Liver (tissue), 9 donors: ENCODE measurements around the gene PEAK1. TPM values are rescaled to one million over a fixed set of nuclear protein-coding genes. Genes with fewer than 3 reads are reported as not detected.

Experiments
- DNase-seq: peaks from one replicate; pipeline ENCODE4 v3.0.0-alpha.2; 2017; ENCODE audit warnings: low spot score
- H3K27ac ChIP-seq, 2 donors: one replicate each; pipeline ENCODE4 v1.7.0; 2013; ENCODE audit warnings: inconsistent platforms in 2 of 2, low read length in 2 of 2, control low read depth in 1 of 2, low read depth in 1 of 2, mild to moderate bottlenecking in 1 of 2
- H3K27me3 ChIP-seq, 4 donors: one replicate each; pipeline versions ENCODE4 v1.6.1 to v1.7.0; 2013; ENCODE audit warnings: low read length in 3 of 4, inconsistent platforms in 1 of 4, mild to moderate bottlenecking in 1 of 4, moderate library complexity in 1 of 4; ENCODE audit not compliant: control insufficient read depth in 4 of 4, insufficient read depth in 4 of 4
- H3K36me3 ChIP-seq, 4 donors: one replicate each; pipeline versions ENCODE4 v1.6.1 to v1.7.0; 2013; ENCODE audit warnings: low read length in 3 of 4, mild to moderate bottlenecking in 3 of 4, low read depth in 1 of 4, moderate library complexity in 1 of 4; ENCODE audit not compliant: control insufficient read depth in 4 of 4, insufficient read depth in 3 of 4
- H3K4me1 ChIP-seq, 4 donors: one replicate each; pipeline versions ENCODE4 v1.6.1 to v1.7.0; 2013; ENCODE audit warnings: low read length in 3 of 4, mild to moderate bottlenecking in 3 of 4, moderate library complexity in 1 of 4; ENCODE audit not compliant: control insufficient read depth in 4 of 4, insufficient read depth in 4 of 4
- H3K4me3 ChIP-seq, 3 donors: one replicate each; pipeline versions ENCODE4 v1.6.1 to v1.7.0; 2013; ENCODE audit warnings: low read length in 3 of 3, control low read depth in 1 of 3, low read depth in 1 of 3, mild to moderate bottlenecking in 1 of 3
- H3K9ac ChIP-seq, 2 donors: one replicate each; pipeline ENCODE4 v1.7.0; 2013; ENCODE audit warnings: low read length in 2 of 2, mild to moderate bottlenecking in 2 of 2, moderate library complexity in 2 of 2, control low read depth in 1 of 2, low read depth in 1 of 2
- H3K9me3 ChIP-seq, 4 donors: one replicate each; pipeline versions ENCODE4 v1.6.1 to v1.7.0; 2013; ENCODE audit warnings: low read length in 3 of 4; ENCODE audit not compliant: control insufficient read depth in 4 of 4
- CTCF ChIP-seq: fragments of 150-350 bp; IDR thresholded peaks from 2 replicates; pipeline ENCODE4 v1.5.1; 2017; ENCODE audit warnings: improper control_type of control experiment, low read depth, low read length; ENCODE audit not compliant: missing input control
- EGR1 ChIP-seq, 2 donors: IDR thresholded peaks; 2 replicates each; pipeline ENCODE4 v1.6.1; 2016 to 2018; ENCODE audit warnings: antibody characterized with exemption in 2 of 2, low read depth in 2 of 2
- FOXA1 ChIP-seq: IDR thresholded peaks from 2 replicates; pipeline ENCODE4 v1.6.1; 2016; ENCODE audit warnings: antibody characterized with exemption
- FOXA2 ChIP-seq: IDR thresholded peaks from 2 replicates; pipeline ENCODE4 v1.6.1; 2016; ENCODE audit warnings: antibody characterized with exemption
- GABPA ChIP-seq, 2 donors: IDR thresholded peaks in 1 of 2; conservative IDR thresholded peaks in 1 of 2; 2 replicates each; pipeline ENCODE4 v1.6.1; 2016; ENCODE audit warnings: antibody characterized with exemption in 2 of 2, mild to moderate bottlenecking in 1 of 2, moderate library complexity in 1 of 2
- HNF4A ChIP-seq, 2 donors: conservative IDR thresholded peaks; 2 replicates each; pipeline ENCODE4 v1.6.1; 2016; ENCODE audit warnings: antibody characterized with exemption in 2 of 2, mild to moderate bottlenecking in 2 of 2
- HNF4G ChIP-seq: IDR thresholded peaks from 2 replicates; pipeline ENCODE4 v1.6.1; 2016; ENCODE audit warnings: antibody characterized with exemption
- JUND ChIP-seq, 2 donors: IDR thresholded peaks; 2 replicates each; pipeline ENCODE4 v1.6.1; 2016; ENCODE audit warnings: antibody characterized with exemption in 2 of 2
- NR2F2 ChIP-seq: IDR thresholded peaks from 2 replicates; pipeline ENCODE4 v1.6.1; 2016; ENCODE audit warnings: antibody characterized with exemption
- RAD21 ChIP-seq, 2 donors: IDR thresholded peaks; 2 replicates each; pipeline ENCODE4 v1.6.1; 2016; ENCODE audit warnings: antibody characterized with exemption in 2 of 2, mild to moderate bottlenecking in 2 of 2
- RXRA ChIP-seq, 2 donors: IDR thresholded peaks; 2 replicates each; pipeline ENCODE4 v1.6.1; 2017 to 2018; ENCODE audit warnings: antibody characterized with exemption in 2 of 2, mild to moderate bottlenecking in 1 of 2
- SP1 ChIP-seq: IDR thresholded peaks from 2 replicates; pipeline ENCODE4 v1.6.1; 2018; ENCODE audit warnings: antibody characterized with exemption, mild to moderate bottlenecking
- TAF1 ChIP-seq: conservative IDR thresholded peaks from 2 replicates; pipeline ENCODE4 v1.6.1; 2016; ENCODE audit warnings: antibody characterized with exemption, mild to moderate bottlenecking
- YY1 ChIP-seq: IDR thresholded peaks from 2 replicates; pipeline ENCODE4 v1.6.1; 2016; ENCODE audit warnings: antibody characterized with exemption, mild to moderate bottlenecking
- WGBS: extraction: QIAGEN DNeasy Blood & Tissue Kit; methylation state at CpG from one replicate; pipeline ENCODE4 v1.1.7; 2013; 5-methylcytosine and 5-hydroxymethylcytosine counted together
- polyA plus RNA-seq, 2 donors: library from polyadenylated mRNA; stranded (reverse) in 1 of 2; unstranded in 1 of 2; fragments of 200-250 nt in 1 of 2; fragments of >200 nt in 1 of 2; fragmentation: Nextera tagmentation in 1 of 2; extraction: Ambion mirVana in 1 of 2; gene quantifications; one replicate each; pipeline versions ENCODE4 v1.2.1 to v1.2.3, GENCODE V29; 2013 to 2015
- total RNA-seq, 2 donors: library from RNA; depleted of rRNA; stranded (reverse); fragments of >200 nt; gene quantifications; one replicate each; pipeline ENCODE4 v1.2.3, GENCODE V29; 2014
- TF ChIP-seq, protein P1 (sequence below): IDR thresholded peaks from 2 replicates; pipeline ENCODE4 v1.6.1; 2016; ENCODE audit warnings: antibody characterized with exemption
- TF ChIP-seq, protein P2 (sequence below): IDR thresholded peaks from 2 replicates; pipeline ENCODE4 v1.6.1; 2016; ENCODE audit warnings: antibody characterized with exemption
- TF ChIP-seq, protein P3 (sequence below): IDR thresholded peaks from 2 replicates; pipeline ENCODE4 v1.6.1; 2016; ENCODE audit warnings: antibody characterized with exemption
- TF ChIP-seq, protein P4 (sequence below): IDR thresholded peaks from 2 replicates; pipeline ENCODE4 v1.6.1; 2016; ENCODE audit warnings: antibody characterized with exemption, mild to moderate bottlenecking
- donor health status: healthy.
- donor health status: healthy.
- donor health status: healthy.
- donor health status: healthy.
- donor health status: healthy.

PEAK1 gene
- total and polyA plus RNA-seq, 4 donors: 1.8 to 14.9 (median 5.8) TPM

- no peaks in the 10 kb centered on the region for H3K27me3 ChIP-seq
- TF ChIP-seq RAD21 (IDR thresholded peaks at IDR 0.05): no peak
- TF ChIP-seq, protein P1, sequence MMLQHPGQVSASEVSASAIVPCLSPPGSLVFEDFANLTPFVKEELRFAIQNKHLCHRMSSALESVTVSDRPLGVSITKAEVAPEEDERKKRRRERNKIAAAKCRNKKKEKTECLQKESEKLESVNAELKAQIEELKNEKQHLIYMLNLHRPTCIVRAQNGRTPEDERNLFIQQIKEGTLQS: no peak
- TF ChIP-seq HNF4A (conservative IDR thresholded peaks at IDR 0.05): no peak
- no peak for TF ChIP-seq FOXA1
- TF ChIP-seq SP1: no peak
- TF ChIP-seq JUND (IDR thresholded peaks at IDR 0.05): no peak
- TF ChIP-seq HNF4G: no peak
- H3K4me1 ChIP-seq: peaks cover 0 to 6% (median 2%) of the 10 kb centered on the region in 4 donors
- no peak for DNase-seq
- WGBS: 96% methylated on average over 2 of the region's 2 CpGs
- H3K27ac ChIP-seq: no peak overlapping the region
- H3K9ac ChIP-seq: no peak overlapping the region
- no peaks in the 10 kb centered on the region for H3K9me3 ChIP-seq
- no peaks in the 10 kb centered on the region for H3K36me3 ChIP-seq
- no peak overlapping the region for H3K4me3 ChIP-seq
Observed at GRCh38 chr15:77191230-77191834, 228.6 kb downstream of the PEAK1 start.

- no peak for DNase-seq
- no peak for TF ChIP-seq FOXA2
- TF ChIP-seq NR2F2: peak; percentile 58
- TF ChIP-seq, protein P2, sequence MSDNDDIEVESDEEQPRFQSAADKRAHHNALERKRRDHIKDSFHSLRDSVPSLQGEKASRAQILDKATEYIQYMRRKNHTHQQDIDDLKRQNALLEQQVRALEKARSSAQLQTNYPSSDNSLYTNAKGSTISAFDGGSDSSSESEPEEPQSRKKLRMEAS: no peak
- TF ChIP-seq, protein P1: no peak
- no peak for TF ChIP-seq YY1
- TF ChIP-seq CTCF: no peak
- TF ChIP-seq, protein P3, sequence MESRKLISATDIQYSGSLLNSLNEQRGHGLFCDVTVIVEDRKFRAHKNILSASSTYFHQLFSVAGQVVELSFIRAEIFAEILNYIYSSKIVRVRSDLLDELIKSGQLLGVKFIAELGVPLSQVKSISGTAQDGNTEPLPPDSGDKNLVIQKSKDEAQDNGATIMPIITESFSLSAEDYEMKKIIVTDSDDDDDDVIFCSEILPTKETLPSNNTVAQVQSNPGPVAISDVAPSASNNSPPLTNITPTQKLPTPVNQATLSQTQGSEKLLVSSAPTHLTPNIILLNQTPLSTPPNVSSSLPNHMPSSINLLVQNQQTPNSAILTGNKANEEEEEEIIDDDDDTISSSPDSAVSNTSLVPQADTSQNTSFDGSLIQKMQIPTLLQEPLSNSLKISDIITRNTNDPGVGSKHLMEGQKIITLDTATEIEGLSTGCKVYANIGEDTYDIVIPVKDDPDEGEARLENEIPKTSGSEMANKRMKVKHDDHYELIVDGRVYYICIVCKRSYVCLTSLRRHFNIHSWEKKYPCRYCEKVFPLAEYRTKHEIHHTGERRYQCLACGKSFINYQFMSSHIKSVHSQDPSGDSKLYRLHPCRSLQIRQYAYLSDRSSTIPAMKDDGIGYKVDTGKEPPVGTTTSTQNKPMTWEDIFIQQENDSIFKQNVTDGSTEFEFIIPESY: no peak
- no peak for TF ChIP-seq RXRA (IDR thresholded peaks at IDR 0.05)
- peak; percentile 42 to 47 for TF ChIP-seq RAD21 (IDR thresholded peaks at IDR 0.05)
- TF ChIP-seq JUND (IDR thresholded peaks at IDR 0.05): peak; percentile 64 to 73
- TF ChIP-seq TAF1: no peak
- no peak for TF ChIP-seq FOXA1
- TF ChIP-seq HNF4G: no peak
- TF ChIP-seq EGR1 (IDR thresholded peaks at IDR 0.05; ENCODE audit: low read depth in 2 of 2): no peak
- TF ChIP-seq SP1: peak; percentile 39
- TF ChIP-seq HNF4A (conservative IDR thresholded peaks at IDR 0.05): no peak
- TF ChIP-seq, protein P4, sequence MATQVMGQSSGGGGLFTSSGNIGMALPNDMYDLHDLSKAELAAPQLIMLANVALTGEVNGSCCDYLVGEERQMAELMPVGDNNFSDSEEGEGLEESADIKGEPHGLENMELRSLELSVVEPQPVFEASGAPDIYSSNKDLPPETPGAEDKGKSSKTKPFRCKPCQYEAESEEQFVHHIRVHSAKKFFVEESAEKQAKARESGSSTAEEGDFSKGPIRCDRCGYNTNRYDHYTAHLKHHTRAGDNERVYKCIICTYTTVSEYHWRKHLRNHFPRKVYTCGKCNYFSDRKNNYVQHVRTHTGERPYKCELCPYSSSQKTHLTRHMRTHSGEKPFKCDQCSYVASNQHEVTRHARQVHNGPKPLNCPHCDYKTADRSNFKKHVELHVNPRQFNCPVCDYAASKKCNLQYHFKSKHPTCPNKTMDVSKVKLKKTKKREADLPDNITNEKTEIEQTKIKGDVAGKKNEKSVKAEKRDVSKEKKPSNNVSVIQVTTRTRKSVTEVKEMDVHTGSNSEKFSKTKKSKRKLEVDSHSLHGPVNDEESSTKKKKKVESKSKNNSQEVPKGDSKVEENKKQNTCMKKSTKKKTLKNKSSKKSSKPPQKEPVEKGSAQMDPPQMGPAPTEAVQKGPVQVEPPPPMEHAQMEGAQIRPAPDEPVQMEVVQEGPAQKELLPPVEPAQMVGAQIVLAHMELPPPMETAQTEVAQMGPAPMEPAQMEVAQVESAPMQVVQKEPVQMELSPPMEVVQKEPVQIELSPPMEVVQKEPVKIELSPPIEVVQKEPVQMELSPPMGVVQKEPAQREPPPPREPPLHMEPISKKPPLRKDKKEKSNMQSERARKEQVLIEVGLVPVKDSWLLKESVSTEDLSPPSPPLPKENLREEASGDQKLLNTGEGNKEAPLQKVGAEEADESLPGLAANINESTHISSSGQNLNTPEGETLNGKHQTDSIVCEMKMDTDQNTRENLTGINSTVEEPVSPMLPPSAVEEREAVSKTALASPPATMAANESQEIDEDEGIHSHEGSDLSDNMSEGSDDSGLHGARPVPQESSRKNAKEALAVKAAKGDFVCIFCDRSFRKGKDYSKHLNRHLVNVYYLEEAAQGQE: no peak
- TF ChIP-seq GABPA (IDR thresholded peaks at IDR 0.05 in 1 of 2, conservative IDR thresholded peaks at IDR 0.05 in 1 of 2): no peak
- no peaks in the 10 kb centered on the region for H3K27me3 ChIP-seq
- H3K27ac ChIP-seq: peak overlapping the region; percentile 25 to 53
- WGBS: 73% methylated on average over 4 of the region's 4 CpGs
- H3K4me3 ChIP-seq: no peak overlapping the region
- no peaks in the 10 kb centered on the region for H3K9me3 ChIP-seq
- peaks cover 0 to 8% (median 4%) of the 10 kb centered on the region in 4 donors for H3K4me1 ChIP-seq
- no peaks in the 10 kb centered on the region for H3K36me3 ChIP-seq
- H3K9ac ChIP-seq: peak overlapping the region in 1 of 2 donors; percentile 5
Observed at GRCh38 chr15:77187751-77188464, 232.0 kb downstream of the PEAK1 start.
